Activated T-helper 17 cell treated with anti-CD3 and anti-CD28 coated beads, Interleukin-2, amount 50 U/mL, for 72 hours (primary cell): ENCODE results near the gene BAG3. TPM values are rescaled to one million over a fixed set of nuclear protein-coding genes. Genes with fewer than 3 reads are reported as not detected.

ENCODE experiments used
- ATAC-seq: fragments of 150-1000 bp; cut with Tn5 transposase; replicated peaks from 2 replicates; pipeline ENCODE4 v1.10.0; 2021; ENCODE audit warnings: mild to moderate bottlenecking, moderate library complexity
- H3K27ac Mint-ChIP-seq: one replicate; pipeline ENCODE4 v1.8.0; 2022; ENCODE audit warnings: mixed read lengths
- H3K27me3 Mint-ChIP-seq: one replicate; pipeline ENCODE4 v1.8.0; 2022; ENCODE audit warnings: mixed read lengths
- H3K36me3 Mint-ChIP-seq: one replicate; pipeline ENCODE4 v1.8.0; 2022; ENCODE audit warnings: low read depth, mild to moderate bottlenecking, mixed read lengths
- H3K4me1 Mint-ChIP-seq: one replicate; pipeline ENCODE4 v1.8.0; 2022; ENCODE audit warnings: mixed read lengths
- H3K4me3 Mint-ChIP-seq: one replicate; pipeline ENCODE4 v1.8.0; 2022; ENCODE audit warnings: mild to moderate bottlenecking, mixed read lengths
- H3K9me3 Mint-ChIP-seq: one replicate; pipeline ENCODE4 v1.8.0; 2022; ENCODE audit warnings: mixed read lengths
- total RNA-seq, 2 donors: library from RNA; stranded (reverse); gene quantifications; one replicate each; pipeline ENCODE4 v1.2.3, GENCODE V29; 2022

BAG3 gene
- total RNA-seq, 2 donors from 2014 or later = 24.7 to 26.6 TPM

DNA sequence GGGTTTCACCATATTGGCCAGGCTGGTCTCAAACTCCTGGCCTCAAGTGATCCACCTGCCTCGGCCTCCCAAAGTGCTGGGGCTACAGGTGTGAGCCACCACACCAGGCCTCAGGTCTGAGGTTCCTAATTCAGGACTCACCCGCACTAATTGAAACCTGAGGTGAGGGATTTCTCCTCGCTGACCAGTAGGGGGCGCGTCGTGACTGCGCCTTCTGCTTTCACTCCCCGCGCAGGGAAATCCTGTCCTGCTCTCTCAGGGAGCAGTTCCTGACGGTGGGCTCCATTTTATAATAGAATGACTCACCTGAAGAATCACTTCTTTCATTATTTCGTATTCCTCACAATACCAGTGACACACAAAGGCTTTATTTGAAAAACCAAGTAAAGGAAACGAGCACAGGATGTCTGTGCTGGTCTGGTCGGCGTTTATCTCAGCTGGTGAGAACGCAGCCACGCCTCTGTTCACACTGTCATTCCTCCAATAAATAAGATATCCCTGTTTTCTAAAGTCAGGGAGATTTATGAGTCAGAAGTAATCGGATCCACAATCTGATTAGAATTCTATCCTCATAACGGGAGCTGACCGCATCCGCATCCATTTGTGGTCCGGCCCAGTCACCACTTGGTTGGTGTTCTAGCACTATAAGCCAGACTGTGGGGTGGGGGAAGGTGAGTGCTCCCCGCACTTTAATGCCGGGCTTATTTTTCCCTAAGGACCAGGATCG lies 35.4 kb downstream of the BAG3 start:
- H3K4me3 Mint-ChIP-seq = peak overlapping the region; percentile 78
- peak overlapping the region; percentile 85 for H3K27ac Mint-ChIP-seq
- no peaks in the 10 kb centered on the region for H3K9me3 Mint-ChIP-seq
- ATAC-seq = peak; percentile 77
- peaks cover 5% of the 10 kb centered on the region for H3K36me3 Mint-ChIP-seq
- H3K27me3 Mint-ChIP-seq = no peaks in the 10 kb centered on the region
- H3K4me1 Mint-ChIP-seq = peaks cover 9% of the 10 kb centered on the region

DNA sequence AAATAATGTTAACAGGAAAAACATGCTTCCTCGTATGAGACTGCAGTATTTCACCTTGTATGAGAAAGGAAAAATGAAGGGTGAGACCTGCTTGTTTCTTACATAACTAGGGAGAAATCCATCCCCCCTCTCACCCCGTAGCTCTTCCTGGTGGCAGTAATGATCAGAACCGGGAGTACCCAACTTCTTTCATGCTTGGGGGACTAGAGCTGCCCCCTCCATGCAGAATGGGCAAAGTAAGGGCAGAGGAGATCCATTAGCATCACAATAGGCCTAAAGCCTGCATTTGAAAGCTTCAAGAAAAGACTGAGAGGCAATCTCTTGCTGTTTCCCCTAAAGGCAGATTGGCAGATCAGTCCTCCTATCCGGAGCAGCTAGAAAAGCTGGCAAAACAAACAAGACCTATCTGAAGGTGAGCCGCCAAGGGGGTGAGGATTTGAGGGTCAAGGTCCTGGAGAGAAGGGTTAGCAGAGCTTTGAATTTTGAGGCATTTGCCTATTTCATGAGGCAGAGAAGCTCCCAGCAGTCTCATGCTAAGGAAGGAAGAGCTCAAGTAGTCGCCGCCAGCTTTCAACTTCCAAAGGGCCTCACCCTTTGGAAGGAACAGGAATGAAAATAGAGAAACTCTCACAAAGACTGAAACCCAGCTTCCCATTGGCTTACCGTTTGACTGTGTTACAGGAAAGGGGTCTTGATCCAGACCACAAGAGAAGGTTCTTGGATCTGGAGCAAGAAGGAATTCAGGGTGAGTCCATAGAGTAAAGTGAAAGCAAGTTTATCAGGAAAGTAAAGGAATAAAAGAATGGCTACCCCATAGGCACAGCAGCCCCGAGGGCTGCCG lies 36.2 kb downstream of the BAG3 start:
- Mint-ChIP-seq H3K27ac (peak overlapping the region; percentile 85), H3K9me3 (no peaks in the 10 kb centered on the region), H3K4me3 (peak overlapping the region; percentile 78), H3K27me3 (no peaks in the 10 kb centered on the region), H3K36me3 (no peaks in the 10 kb centered on the region), H3K4me1 (peaks cover under 1% of the 10 kb centered on the region)
- no peak for ATAC-seq

DNA sequence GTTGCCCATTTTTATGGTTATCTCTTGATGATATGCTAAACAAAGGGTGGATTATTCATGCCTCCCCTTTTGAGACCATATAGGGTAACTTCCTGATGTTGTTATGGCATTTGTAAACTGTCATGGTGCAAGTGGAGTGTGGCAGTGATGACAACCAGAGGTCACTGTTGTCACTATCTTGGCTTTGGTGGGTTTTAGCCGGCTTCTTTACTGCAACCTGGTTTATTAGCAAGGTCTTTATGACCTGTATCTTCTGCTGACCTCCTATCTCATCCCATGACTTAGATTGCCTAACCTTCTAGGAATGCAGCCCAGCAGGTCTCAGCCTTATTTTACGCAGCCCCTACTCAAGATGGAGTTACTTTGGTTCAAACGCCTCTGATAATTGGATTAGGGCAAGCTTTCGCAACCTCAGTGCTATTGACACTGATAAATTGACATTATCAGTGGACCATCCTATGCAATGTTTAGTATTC lies 36.9 kb downstream of the BAG3 start:
- Mint-ChIP-seq H3K4me3 (peak overlapping the region; percentile 78), H3K4me1 (no peaks in the 10 kb centered on the region)
- ATAC-seq = no peak

DNA sequence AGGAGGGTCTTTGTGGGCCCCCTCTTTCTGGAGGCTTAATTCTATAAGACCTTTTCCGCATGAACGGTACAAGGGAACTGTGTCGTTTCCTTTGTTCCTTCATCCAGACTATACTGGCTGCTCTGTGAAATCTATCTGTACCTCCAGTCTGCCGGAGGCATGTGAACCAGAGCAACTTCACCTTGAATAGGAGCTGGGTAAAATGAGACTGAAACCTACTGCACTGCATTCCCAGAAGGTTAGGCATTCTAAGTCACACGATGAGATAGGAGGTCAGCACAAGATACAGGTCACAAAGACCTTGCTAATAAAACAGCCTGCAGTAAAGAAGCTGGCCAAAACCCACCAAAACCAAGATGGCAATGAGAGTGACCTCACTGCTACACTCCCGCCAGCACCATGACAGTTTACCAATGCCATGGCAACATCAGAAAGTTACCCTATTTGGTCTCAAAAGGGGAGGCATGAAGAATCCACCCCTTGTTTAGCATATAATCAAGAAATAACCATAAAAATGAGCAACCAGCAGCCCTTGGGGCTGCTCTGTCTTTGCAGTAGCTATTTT lies 37.9 kb downstream of the BAG3 start:
- H3K36me3 Mint-ChIP-seq = no peaks in the 10 kb centered on the region
- H3K27ac Mint-ChIP-seq = no peak overlapping the region
- no peak overlapping the region for H3K4me3 Mint-ChIP-seq
- H3K4me1 Mint-ChIP-seq = no peaks in the 10 kb centered on the region
- H3K27me3 Mint-ChIP-seq = no peaks in the 10 kb centered on the region
- H3K9me3 Mint-ChIP-seq = no peaks in the 10 kb centered on the region
- no peak for ATAC-seq

More for the DNA sequence above, 36.9 kb downstream of the BAG3 start:
- H3K27me3 Mint-ChIP-seq = no peaks in the 10 kb centered on the region
- H3K9me3 Mint-ChIP-seq = no peaks in the 10 kb centered on the region
- no peak overlapping the region for H3K27ac Mint-ChIP-seq
- no peaks in the 10 kb centered on the region for H3K36me3 Mint-ChIP-seq

DNA sequence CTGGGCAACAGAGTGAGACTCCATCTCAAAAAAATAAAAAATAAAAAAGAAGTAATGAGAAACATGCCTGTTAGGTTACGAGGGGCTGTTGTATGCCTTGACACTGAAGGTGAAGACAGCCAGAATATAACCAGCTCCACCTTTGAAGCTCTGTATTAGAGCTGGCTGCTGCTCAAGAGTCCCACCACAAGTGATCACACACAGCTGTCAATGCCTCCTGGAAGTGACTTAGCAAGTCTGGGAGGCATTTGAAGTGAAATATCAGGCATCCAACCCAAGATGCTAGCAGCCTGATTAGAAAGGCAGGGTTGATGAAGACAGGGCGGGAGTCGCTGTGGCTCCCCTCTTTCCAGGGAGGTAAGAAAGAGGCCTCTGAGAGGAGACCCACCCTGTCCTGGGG lies 40.5 kb downstream of the BAG3 start:
- H3K4me1 Mint-ChIP-seq = no peaks in the 10 kb centered on the region
- no peaks in the 10 kb centered on the region for H3K36me3 Mint-ChIP-seq
- H3K27me3 Mint-ChIP-seq = peaks cover 4% of the 10 kb centered on the region
- no peak overlapping the region for H3K27ac Mint-ChIP-seq
- no peaks in the 10 kb centered on the region for H3K9me3 Mint-ChIP-seq
- ATAC-seq = no peak
- H3K4me3 Mint-ChIP-seq = no peak overlapping the region

DNA sequence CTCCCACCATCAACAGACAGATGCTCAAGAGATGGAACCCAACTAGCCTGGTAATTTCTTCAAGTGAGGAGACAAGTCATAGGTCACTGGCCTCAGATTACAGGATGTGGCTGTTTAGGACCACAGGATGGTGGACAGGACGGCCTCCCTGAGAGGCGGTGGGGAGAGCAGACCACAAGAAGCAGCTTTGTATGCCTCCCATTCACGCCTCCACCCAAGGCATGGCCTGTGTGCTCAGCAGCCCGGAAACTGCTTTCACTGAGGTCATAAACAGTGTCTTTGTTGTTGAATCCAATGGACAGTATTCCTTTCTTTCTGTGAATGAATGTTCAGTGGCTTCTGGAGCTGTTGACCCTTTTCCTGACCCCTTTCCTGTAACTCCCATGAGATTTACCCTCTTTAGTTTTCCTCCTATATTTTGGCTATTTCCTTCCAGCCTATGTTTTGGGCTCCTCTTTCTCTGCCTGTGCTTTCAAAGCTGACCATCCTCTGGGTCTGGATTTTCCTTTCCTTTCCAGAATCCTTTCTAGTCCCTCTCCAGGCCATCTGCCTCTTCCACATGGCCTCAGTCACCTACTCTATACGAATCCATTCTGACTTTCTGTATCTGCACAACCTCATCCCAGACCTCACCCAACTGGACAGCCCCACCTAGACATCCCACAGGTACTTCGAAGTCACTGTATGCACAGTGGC lies 42.2 kb downstream of the BAG3 start:
- Mint-ChIP-seq H3K36me3 (no peaks in the 10 kb centered on the region), H3K27me3 (peaks cover 6% of the 10 kb centered on the region), H3K4me3 (no peak overlapping the region), H3K27ac (no peak overlapping the region), H3K4me1 (no peaks in the 10 kb centered on the region), H3K9me3 (no peaks in the 10 kb centered on the region)
- ATAC-seq = peak; percentile 32

DNA sequence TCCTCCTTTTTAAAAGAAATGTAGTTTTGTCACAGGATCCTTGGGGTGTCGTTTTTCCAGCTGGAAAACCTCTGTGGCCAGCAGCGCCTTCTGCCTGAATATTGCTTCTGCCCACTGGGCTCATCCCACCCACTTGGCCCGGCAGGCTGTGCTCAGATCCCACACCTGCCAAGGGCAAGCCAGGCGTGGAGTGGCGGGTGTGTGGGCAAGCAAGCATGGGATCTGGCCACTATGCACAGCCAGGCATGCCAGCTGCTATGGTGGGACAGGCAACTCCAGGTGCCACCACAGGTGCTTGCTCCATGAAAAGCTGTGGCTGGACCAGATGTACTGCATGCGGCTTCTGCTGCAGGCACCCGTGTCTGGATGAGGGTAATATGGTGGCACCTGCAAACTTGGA lies 43.4 kb downstream of the BAG3 start:
- peaks cover 6% of the 10 kb centered on the region for H3K27me3 Mint-ChIP-seq

DNA sequence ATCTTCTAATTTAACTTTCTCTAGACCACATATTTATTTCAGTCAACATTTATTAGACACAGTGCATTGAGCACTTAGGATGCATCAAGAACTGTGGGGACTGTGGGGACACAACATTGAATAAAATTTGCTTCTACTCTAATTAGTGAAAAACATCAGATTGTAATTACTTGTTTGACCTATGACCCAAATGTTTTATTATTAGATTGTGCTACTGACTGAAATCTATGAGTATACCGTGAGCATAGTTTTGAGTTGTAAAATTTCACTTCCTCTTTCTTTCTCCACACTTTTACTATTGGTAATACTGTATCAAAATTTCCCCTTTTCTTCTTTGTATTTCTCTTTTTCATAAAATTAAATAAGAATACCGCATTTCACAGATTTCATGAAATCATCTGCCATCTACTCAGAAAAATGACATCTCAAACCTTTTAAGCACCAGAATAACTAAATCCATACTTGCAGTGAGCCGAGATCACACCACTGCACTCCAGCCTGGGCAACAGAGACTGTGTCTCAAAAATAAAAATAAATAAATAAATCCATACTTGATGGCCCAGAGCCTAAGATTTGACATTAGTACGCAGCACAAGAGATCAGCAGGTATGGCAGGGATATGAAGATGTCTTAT lies 49.3 kb downstream of the BAG3 start:
- Mint-ChIP-seq H3K4me1 (peaks cover 35% of the 10 kb centered on the region), H3K27ac (peak overlapping the region; percentile 75), H3K36me3 (peaks cover 14% of the 10 kb centered on the region), H3K4me3 (peak overlapping the region; percentile 45), H3K9me3 (peaks cover 4% of the 10 kb centered on the region), H3K27me3 (peaks cover 6% of the 10 kb centered on the region)
- peak; percentile 13 for ATAC-seq

More for the DNA sequence above, 43.4 kb downstream of the BAG3 start:
- Mint-ChIP-seq H3K4me1 (no peaks in the 10 kb centered on the region), H3K36me3 (no peaks in the 10 kb centered on the region), H3K9me3 (no peaks in the 10 kb centered on the region), H3K27ac (no peak overlapping the region), H3K4me3 (no peak overlapping the region)
- ATAC-seq = no peak

DNA sequence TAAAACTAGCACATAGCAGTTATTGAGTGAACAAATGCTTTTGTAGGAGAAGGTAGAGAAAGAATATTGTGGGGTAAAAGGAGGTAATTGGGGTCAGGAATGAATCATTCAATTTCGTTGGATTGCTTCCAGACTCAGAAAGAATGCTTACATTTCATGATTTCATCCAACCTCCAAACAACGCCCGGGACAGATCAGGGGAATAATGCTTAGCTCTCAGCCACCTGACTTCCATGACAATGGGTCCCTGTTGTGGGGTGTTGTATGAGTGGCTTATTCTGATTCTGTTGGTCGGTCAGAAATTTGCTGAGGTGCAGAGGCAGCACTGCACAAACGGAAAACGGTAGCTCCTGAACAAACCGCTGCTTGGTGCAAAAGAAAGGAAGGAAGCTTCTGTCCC lies 50.7 kb downstream of the BAG3 start:
- Mint-ChIP-seq H3K4me1 (peaks cover 45% of the 10 kb centered on the region), H3K36me3 (peaks cover 22% of the 10 kb centered on the region), H3K9me3 (peaks cover 13% of the 10 kb centered on the region), H3K27ac (peak overlapping the region; percentile 84), H3K27me3 (peaks cover 2% of the 10 kb centered on the region), H3K4me3 (peak overlapping the region; percentile 47)
- no peak for ATAC-seq

DNA sequence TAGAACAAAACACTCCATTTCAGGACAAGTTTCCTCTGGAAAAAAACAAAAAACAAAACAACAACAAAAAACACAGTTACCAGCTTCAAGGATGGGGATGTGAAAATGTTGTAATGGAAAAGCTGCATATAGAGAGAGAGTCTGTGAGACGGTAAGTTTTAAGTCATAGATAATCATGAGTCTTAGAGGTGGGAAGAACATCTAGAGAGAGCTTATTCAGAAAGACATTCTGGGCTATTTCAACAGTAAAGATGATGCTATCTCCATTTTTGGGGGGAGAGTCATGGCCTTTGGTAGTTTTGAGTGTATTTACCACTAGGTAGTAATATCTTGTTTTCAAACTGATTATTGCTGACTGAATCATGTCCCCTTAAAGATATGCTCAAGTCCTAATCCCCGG lies 51.4 kb downstream of the BAG3 start:
- Mint-ChIP-seq H3K4me1 (peaks cover 52% of the 10 kb centered on the region), H3K27ac (peak overlapping the region; percentile 84), H3K36me3 (peaks cover 28% of the 10 kb centered on the region), H3K27me3 (peaks cover 2% of the 10 kb centered on the region), H3K9me3 (peaks cover 14% of the 10 kb centered on the region), H3K4me3 (peak overlapping the region; percentile 47)
- peak; percentile 58 for ATAC-seq

DNA sequence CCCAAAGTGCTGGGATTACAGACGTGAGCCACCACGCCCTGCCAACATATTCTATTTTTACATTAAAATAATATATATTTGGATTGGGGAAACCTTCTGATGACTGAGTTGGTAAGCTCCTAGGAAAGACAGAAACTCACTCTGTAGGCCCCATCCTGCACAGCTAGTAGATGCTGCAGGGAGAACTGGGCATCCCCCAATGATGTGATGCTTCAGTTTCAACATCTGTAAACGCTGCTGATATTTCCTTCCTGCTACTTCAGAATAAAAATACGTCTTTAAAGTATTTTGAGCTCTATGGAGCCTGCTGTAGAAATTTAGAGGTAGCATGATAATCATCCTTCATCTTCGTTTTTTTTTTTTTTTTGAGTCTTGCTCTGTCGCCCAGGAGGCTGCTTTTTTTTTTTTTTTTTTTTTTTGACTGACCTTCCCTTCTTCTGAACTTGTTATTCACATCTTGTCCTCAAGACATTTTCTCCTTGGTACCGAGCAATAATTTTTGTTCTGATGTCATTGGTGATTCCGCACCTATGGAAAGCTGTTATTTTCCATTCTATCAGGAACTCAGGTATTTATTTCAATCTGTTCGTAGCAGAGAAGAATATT lies 52.8 kb downstream of the BAG3 start:
- Mint-ChIP-seq H3K4me3 (peak overlapping the region; percentile 89), H3K36me3 (peaks cover 31% of the 10 kb centered on the region), H3K27ac (peak overlapping the region; percentile 90), H3K9me3 (peaks cover 14% of the 10 kb centered on the region), H3K27me3 (no peaks in the 10 kb centered on the region), H3K4me1 (peaks cover 56% of the 10 kb centered on the region)
- peak; percentile 11 for ATAC-seq

DNA sequence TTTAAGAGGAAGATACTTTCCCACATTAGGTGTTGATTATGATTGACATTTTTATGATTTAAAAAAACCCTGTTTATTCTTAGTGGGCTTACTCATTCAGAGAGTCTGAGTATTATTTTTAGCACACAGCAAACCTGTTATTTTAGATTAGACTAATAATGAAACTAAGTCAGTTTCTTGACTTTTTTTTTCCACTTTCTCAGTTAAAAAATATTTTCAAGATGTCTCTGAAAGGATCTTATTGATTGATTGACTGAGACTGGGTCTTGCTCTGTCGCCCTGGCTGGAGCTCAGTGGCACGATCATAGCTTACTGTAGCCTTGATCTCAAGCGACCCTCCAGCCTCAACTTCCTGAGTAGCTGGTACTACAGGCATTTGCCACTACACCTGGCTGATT lies 54.3 kb downstream of the BAG3 start:
- ATAC-seq = peak; percentile 30
- Mint-ChIP-seq H3K4me3 (peak overlapping the region; percentile 89), H3K36me3 (peaks cover 31% of the 10 kb centered on the region), H3K4me1 (peaks cover 62% of the 10 kb centered on the region), H3K9me3 (peaks cover 14% of the 10 kb centered on the region), H3K27ac (peak overlapping the region; percentile 90), H3K27me3 (no peaks in the 10 kb centered on the region)

DNA sequence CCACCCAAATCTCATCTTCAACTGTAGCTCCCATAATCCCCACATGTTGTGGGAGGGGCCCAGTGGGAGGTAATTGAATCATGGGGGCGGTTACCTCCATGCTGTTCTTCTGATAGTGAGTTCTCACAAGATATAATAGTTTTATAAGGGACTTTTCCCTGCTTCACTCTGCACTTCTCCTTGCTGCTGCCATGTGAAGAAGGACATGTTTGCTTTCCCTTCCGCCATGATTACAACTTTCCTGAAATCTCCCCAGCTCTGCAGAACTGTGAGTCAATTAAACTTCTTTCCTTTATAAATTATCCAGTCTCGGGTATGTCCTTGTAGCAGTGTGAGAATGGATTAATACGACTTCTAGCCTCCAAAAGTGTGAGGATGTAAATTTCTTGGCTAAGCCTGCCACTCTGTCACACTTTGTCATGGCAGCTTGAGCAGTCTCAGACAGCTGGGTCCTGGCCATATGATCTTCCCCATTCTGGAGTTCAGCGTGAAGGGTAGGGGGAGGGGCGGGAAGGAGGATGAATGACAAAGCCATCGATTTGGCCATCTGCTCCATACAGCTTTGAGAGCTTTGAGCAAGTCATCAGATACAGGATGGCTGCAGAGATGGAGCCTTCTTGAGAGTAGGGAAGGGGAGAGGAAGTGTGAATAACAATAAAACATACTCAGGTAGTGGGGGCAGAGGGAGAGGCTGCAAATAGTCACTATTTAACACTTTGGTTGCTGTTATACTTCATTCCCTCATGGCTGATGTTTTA lies 55.5 kb downstream of the BAG3 start:
- H3K4me1 Mint-ChIP-seq = peaks cover 54% of the 10 kb centered on the region
- H3K27ac Mint-ChIP-seq = peak overlapping the region; percentile 90
- no peak for ATAC-seq
- H3K4me3 Mint-ChIP-seq = peak overlapping the region; percentile 89
- peaks cover 31% of the 10 kb centered on the region for H3K36me3 Mint-ChIP-seq
- no peaks in the 10 kb centered on the region for H3K27me3 Mint-ChIP-seq
- H3K9me3 Mint-ChIP-seq = peaks cover 14% of the 10 kb centered on the region
